NT2/D1 (cell line): ENCODE measurements around the gene DCC.

Experiments
- SUZ12 ChIP-seq: IDR thresholded peaks from 2 replicates; pipeline ENCODE4 v1.6.1; 2011; ENCODE audit not compliant: insufficient read length, insufficient read depth; ENCODE audit errors: extremely low read depth
- YY1 ChIP-seq: IDR thresholded peaks from 2 replicates; pipeline ENCODE4 v1.6.1; 2011; ENCODE audit not compliant: insufficient read length, insufficient read depth
- ZNF274 ChIP-seq: IDR thresholded peaks from 2 replicates; pipeline ENCODE4 v1.6.1; 2011; ENCODE audit warnings: mild to moderate bottlenecking, low read depth, low read length

- TF ChIP-seq YY1: no peak
- no peak for TF ChIP-seq SUZ12
- TF ChIP-seq ZNF274: no peak
Measured at GRCh38 chr18:52427521-52428175, 87.7 kb downstream of the DCC start.
